Measurements from ENCODE around the gene DNAJB7.
"Not testable (repeated sequence)": the region's sequence is repeated elsewhere in the genome, so short reads cannot be mapped to it uniquely, and the experiment has no call there.

Gene DNAJB7

DNA sequence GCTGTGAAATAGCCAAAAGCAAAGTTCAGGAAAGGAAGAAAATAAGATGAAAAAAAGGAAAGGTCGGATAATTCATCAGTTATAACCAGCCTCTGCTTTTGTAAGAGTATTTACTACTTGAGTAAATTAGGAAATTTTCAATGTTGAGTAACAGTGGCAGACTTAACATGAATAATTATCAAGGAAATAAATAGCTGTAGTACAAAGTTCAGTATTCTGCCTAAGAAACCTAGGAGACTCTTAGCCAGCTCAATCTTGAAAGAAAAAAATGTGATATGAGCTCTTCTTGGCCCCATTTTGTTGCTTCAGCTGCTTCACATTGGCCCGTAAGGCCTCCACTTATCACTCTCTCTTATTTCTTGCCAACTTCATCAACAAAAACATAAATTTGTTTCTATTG is 17.0 kb upstream of the DNAJB7 start:
- TF ChIP-seq, protein P1, sequence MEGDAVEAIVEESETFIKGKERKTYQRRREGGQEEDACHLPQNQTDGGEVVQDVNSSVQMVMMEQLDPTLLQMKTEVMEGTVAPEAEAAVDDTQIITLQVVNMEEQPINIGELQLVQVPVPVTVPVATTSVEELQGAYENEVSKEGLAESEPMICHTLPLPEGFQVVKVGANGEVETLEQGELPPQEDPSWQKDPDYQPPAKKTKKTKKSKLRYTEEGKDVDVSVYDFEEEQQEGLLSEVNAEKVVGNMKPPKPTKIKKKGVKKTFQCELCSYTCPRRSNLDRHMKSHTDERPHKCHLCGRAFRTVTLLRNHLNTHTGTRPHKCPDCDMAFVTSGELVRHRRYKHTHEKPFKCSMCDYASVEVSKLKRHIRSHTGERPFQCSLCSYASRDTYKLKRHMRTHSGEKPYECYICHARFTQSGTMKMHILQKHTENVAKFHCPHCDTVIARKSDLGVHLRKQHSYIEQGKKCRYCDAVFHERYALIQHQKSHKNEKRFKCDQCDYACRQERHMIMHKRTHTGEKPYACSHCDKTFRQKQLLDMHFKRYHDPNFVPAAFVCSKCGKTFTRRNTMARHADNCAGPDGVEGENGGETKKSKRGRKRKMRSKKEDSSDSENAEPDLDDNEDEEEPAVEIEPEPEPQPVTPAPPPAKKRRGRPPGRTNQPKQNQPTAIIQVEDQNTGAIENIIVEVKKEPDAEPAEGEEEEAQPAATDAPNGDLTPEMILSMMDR (IDR thresholded peaks at IDR 0.05; ENCODE audit: low read depth, low read length) = no peak

DNA sequence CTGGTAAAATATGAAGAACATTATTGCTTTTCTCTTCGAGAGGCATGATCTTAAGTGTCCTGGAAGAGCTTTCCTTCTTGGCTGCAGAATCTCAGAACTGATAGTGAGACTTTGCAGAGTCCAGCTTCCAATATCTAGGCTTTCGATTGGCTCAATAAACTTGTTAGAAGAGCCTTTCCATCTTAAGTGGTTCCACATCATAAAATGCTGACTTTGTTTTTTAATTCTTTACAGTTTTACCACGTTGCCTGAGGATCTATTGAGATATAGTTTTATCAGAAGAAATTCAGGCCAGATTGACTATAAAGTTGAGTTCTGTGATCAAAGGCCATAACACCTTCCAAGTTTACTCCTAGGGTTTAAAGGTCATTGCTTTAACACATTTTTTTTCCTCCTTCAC is 15.6 kb upstream of the DNAJB7 start:
- no peak for DNase-seq (ENCODE audit: low read depth in 2 of 2)
- TF ChIP-seq, protein P1 (IDR thresholded peaks at IDR 0.05; ENCODE audit: low read depth, low read length) = no peak
- H3K4me3 ChIP-seq (replicated peaks in 1 of 2; ENCODE audit: low read depth in 2 of 2, low read length in 2 of 2) = no peak overlapping the region

More for the DNA sequence above, 17.0 kb upstream of the DNAJB7 start:
- DNase-seq (ENCODE audit: low read depth in 2 of 2) = no peak
- H3K4me3 ChIP-seq (replicated peaks in 1 of 2; ENCODE audit: low read depth in 2 of 2, low read length in 2 of 2) = no peak overlapping the region

DNA sequence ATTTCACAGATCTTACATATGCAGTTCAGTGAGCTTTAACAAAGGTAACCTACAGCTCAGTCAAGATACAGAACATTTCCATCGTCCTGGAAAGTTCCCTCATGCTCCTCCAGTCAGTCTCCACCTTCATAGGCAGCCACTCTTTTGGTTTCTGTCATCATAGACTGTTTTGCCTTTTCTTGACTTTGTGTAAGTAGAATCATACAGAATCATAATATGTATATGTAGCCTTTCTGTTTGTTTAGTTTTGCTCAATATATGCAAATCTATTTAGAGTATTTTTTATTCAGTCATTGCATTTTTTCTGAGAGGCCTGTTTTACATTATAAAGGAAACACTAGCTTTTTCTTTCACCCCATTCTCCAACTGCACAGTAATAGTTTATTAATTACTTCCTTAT is 15.0 kb upstream of the DNAJB7 start:
- no peak overlapping the region for H3K4me3 ChIP-seq (replicated peaks in 1 of 2; ENCODE audit: low read depth in 2 of 2, low read length in 2 of 2)
- TF ChIP-seq, protein P1 (IDR thresholded peaks at IDR 0.05; ENCODE audit: low read depth, low read length) = no peak
- DNase-seq (ENCODE audit: low read depth in 2 of 2) = no peak

DNA sequence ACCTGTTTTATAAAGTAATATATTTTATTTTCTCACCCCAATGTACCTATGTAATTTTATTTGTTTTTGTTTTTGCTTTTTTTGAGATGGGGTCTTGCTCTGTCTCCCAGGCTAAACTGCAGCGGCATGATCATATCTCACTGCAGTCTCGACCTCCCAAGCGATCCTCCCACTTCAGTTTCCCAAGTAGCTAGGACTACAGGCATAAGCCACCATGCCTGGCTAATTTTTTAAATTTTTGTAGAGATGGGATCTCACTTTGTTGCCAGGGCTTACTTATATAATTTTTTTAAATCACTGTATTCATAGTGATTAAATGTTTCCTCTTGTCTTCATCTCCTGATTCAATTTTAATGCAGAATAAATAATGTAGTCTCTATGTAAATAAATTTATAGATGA is 13.2 kb upstream of the DNAJB7 start:
- no peak for DNase-seq (ENCODE audit: low read depth in 2 of 2)
- no peak overlapping the region for H3K4me3 ChIP-seq (replicated peaks in 1 of 2; ENCODE audit: low read depth in 2 of 2, low read length in 2 of 2)
- TF ChIP-seq, protein P1 (IDR thresholded peaks at IDR 0.05; ENCODE audit: low read depth, low read length) = no peak

DNA sequence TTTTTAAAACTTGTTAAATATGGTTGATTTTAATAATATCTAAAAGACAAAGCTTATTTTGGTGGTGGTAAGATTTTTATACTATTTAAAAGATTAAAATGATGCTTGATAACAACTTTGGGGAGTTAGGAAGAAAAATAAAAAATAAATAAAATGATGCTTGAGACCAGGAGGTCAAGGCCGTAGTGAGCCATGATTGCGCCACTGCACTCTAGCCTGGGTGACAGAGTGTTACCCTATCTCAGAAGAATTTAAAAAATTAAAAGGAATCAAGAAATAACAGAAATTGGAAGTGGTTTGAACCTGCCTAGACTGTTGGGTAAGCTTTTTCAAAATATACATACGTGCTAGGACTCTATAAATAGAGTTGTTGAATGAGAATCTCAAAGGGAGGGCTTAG is 12.1 kb upstream of the DNAJB7 start:
- no peak overlapping the region for H3K4me3 ChIP-seq (replicated peaks in 1 of 2; ENCODE audit: low read depth in 2 of 2, low read length in 2 of 2)
- TF ChIP-seq, protein P1 (IDR thresholded peaks at IDR 0.05; ENCODE audit: low read depth, low read length) = no peak
- DNase-seq (ENCODE audit: low read depth in 2 of 2) = no peak

DNA sequence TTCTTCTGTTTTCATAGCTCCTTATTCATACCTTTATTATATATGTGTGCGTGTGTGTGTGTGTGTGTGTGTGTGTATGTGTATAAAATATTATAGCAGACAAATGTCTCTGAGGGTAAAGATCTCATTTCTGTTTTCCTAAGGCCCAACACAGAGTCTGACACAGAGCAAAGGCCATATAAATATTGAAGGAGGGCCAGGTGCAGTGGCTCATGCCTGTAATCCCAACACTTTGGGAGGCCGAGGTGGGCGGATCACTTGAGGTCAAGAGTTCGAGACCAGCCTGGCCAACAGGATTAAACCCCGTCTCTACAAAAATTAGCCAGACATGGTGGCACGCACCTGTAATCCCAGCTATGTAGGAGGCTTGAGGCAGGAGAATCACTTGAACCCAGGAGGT is 6.5 kb upstream of the DNAJB7 start:
- DNase-seq (ENCODE audit: low read depth in 2 of 2); H3K4me3 ChIP-seq (replicated peaks in 1 of 2; ENCODE audit: low read depth in 2 of 2, low read length in 2 of 2): not testable (repeated sequence)

DNA sequence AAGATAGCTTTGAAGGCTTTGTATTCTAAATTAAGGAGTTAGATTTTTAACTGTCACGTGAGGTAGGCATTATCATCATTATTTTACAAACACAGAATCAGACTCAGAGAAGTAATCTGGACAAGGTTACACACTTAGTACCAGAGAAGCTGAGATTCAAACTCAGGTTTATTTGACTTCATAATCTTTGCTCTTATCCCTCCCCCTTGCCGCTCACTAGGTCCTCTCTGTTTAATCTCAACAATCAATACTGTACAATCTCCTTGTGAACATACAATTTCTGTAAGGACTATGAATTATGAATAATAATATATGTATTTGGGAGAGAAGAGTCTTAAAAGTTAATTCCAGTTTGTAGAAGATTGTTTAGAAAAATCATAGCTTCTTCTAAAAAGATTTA is 5.2 kb upstream of the DNAJB7 start:
- TF ChIP-seq, protein P1 (IDR thresholded peaks at IDR 0.05; ENCODE audit: low read depth, low read length) = no peak
- DNase-seq (ENCODE audit: low read depth in 2 of 2) = no peak
- no peak overlapping the region for H3K4me3 ChIP-seq (replicated peaks in 1 of 2; ENCODE audit: low read depth in 2 of 2, low read length in 2 of 2)

All from cardiac fibroblast (primary cell).